GM12801 (cell line): ENCODE results near the gene OGDHL.

Experiments
- TF ChIP-seq, protein P1 (sequence below): IDR thresholded peaks from one replicate; pipeline ENCODE4 v1.5.1; 2011; ENCODE audit warnings: control low read depth; ENCODE audit not compliant: insufficient read length; ENCODE audit errors: extremely low read depth

Gene OGDHL

DNA sequence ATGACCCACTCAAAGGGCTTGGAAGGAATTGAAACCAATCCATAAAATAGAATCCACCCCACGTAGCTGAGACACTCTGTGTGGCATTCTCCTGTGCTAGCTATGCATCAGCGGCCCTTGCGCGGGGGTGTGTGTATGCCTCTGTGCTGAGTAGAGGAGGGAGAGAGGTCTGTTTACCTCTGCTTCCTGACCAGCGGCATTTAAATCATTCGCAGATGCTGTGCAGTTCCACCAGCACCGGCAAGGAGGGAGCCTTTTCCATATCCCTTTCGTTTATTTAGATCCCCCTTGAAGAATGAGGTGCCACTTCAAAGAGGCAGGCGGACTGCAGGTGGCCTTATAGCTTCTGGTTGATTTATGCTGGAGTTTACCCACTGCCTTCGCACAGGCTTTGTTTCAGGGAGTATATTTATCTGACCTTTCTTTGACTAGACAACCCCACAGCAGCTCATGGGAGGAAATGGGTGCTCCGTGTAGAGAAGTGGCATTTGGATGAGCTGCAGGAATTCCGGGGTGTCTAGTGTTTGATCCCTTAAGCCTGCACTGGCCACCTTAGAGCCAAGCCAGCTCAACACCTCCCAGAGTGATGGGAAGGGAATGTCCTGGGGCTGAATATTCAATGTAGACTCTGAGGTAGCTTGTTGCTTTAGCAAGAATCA, 71.3 kb downstream of the OGDHL start:
- TF ChIP-seq, protein P1, sequence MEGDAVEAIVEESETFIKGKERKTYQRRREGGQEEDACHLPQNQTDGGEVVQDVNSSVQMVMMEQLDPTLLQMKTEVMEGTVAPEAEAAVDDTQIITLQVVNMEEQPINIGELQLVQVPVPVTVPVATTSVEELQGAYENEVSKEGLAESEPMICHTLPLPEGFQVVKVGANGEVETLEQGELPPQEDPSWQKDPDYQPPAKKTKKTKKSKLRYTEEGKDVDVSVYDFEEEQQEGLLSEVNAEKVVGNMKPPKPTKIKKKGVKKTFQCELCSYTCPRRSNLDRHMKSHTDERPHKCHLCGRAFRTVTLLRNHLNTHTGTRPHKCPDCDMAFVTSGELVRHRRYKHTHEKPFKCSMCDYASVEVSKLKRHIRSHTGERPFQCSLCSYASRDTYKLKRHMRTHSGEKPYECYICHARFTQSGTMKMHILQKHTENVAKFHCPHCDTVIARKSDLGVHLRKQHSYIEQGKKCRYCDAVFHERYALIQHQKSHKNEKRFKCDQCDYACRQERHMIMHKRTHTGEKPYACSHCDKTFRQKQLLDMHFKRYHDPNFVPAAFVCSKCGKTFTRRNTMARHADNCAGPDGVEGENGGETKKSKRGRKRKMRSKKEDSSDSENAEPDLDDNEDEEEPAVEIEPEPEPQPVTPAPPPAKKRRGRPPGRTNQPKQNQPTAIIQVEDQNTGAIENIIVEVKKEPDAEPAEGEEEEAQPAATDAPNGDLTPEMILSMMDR = no peak

DNA sequence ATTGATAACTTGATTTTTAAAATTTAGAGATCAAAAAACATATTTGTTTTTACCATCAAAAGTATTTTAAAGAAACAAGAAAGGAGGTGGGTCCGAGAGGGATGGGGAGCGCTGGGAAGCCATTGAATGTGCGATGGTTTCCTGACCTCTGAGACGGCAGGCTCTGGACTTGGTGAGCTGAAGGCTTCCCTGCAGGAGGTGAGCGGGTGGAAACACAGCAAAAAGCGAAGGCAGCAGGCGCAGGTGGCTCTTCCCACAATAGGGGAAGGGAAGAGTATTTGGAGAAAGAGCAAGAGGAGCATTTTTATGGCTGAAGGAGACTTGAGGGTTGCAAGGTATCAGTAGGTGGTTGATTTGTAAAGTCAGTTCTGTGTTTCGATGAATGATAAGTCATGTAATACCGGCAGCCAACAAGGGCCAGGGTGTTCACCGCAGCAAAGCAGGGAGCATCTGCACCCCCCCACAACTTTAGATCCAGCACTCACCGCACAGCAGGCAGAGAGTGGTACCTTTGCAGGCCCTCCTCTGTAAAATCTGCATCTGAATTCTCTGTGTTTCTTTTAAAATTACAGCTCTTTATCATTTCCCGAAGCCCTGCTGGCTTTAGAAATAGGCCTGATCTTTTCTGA, 72.1 kb downstream of the OGDHL start:
- TF ChIP-seq, protein P1 = no peak

DNA sequence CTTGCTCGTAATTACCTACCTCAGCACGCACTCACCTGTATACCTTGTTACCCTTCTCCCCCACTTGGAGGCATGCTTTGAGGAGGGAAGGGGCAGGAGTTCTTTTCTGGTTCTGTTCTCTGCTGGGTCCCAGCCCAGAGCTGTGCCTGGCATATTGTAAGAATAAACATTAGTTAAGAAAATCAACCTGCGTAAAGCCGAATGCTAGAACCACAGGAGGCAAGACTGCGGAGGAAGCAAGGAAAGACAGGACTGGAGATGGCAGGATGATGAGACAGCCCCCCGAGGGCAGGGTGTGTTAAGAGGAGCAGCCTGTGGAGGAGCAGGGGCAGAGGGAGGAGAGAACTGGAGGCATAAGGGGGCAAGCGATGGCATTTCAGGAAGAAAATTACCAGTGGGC, 73.2 kb downstream of the OGDHL start:
- TF ChIP-seq, protein P1 = no peak

DNA sequence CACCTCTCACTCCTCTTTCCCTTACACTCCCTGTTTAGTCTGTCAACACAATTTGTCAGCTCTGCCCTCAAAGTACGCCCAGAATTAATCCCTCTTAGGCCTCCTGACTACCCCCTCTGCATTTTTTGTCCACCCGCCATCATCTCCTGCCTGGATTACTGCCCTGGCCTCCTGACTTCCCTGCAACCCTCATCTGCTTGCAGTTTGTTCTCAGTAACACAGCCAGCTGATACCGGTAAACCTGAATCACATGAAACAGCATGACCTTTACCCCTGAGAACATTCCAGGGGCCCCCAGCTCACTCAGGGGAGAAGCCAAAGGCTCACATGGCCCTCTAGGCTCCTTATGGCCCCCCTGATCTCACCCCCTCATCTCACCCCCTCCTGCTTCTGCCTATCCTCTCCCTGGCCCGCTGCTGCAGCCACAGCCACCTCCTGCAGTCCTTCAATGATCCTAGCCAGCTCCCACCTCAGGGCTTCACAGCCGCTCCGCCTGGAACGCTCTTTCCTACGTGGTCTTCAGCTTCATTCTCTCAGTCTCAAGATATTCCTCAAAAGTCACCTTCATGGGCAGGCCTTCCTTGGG, 73.8 kb downstream of the OGDHL start:
- TF ChIP-seq, protein P1 = no peak

DNA sequence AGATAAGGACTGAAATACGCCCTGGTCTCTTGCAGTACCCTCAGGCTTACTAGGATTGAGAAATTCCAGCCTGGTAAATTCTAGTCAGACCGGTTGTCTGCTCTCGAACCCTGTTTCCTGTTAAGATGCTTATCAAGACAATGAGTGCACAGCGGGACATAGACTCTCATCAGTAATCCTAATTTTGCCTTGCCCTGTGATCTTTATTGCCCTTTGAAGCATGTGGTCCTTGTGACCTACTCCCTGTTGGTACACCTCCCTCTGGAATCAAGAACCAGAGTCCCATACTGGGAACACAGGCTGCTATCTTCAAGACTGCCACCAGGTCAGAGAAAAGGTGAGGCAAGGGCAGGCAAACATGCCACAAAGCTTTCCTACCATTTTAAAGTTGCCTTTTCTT, 75.5 kb downstream of the OGDHL start:
- TF ChIP-seq, protein P1 = no peak
